Panc1 (cell line): ENCODE results near the gene SMIM20. TPM values are rescaled to one million over a fixed set of nuclear protein-coding genes. Genes with fewer than 3 reads are reported as not detected.

ENCODE experiments used
- ATAC-seq: fragments of 200-7000 bp; cut with Tn5 transposase; 2 replicates; pipeline ENCODE4 v1.9.1; 2020; ENCODE audit warnings: mild to moderate bottlenecking, moderate library complexity
- BruUV-seq: library from RNA; stranded (reverse); fragments of 400-500 nt; replicated peaks from 2 replicates; lab custom pipeline; 2021; lab: Mats Ljungman, UMichigan
- CTCF ChIA-PET: fragments of 300-600 bp; sonication (Branson Sonifier 250); formaldehyde crosslinking; loops from one replicate; lab custom pipeline; 2022; ENCODE audit warnings: antibody characterized with exemption; lab: Charles Lee
- POLR2A ChIA-PET: fragments of 300-600 bp; sonication (Branson Sonifier 250); formaldehyde crosslinking; loops from one replicate; lab custom pipeline; 2022; ENCODE audit warnings: antibody characterized with exemption; lab: Charles Lee
- DNase-seq: peaks from one replicate; pipeline ENCODE4 v3.0.0-alpha.2; 2010; ENCODE audit warnings: low read depth, low spot score
- H3K27ac ChIP-seq: 2 replicates; pipeline ENCODE4 v1.5.1; 2011; ENCODE audit warnings: mild to moderate bottlenecking, low read length, inconsistent platforms
- H3K27me3 ChIP-seq: fragments of 200-500 bp; sonication (Bioruptor generic); 2 replicates; pipeline ENCODE4 v1.6.0; 2014; ENCODE audit warnings: low read length, inconsistent platforms; ENCODE audit not compliant: control insufficient read depth, insufficient read depth
- H3K36me3 ChIP-seq: fragments of 200-500 bp; sonication (Bioruptor generic); 2 replicates; pipeline ENCODE4 v1.5.1; 2014; ENCODE audit warnings: inconsistent platforms, mild to moderate bottlenecking, low read length, moderate library complexity; ENCODE audit not compliant: control insufficient read depth, insufficient read depth
- H3K4me1 ChIP-seq: 2 replicates; pipeline ENCODE4 v1.5.1; 2011; ENCODE audit warnings: inconsistent platforms, mild to moderate bottlenecking, low read length, moderate library complexity; ENCODE audit not compliant: control insufficient read depth, insufficient read depth
- H3K4me3 ChIP-seq, 2 experiments: 2 replicates each; pipeline ENCODE4 v1.5.1; 2011 to 2012; ENCODE audit warnings: low read depth in 2 of 2, low read length in 2 of 2, mild to moderate bottlenecking in 2 of 2, inconsistent platforms in 1 of 2, moderate library complexity in 1 of 2
- H3K9me3 ChIP-seq: fragments of 200-500 bp; sonication (Bioruptor generic); 2 replicates; pipeline ENCODE4 v1.5.1; 2014; ENCODE audit warnings: low read depth, mild to moderate bottlenecking, inconsistent platforms, low read length, moderate library complexity; ENCODE audit not compliant: control insufficient read depth, insufficient read depth
- POLR2AphosphoS5 ChIP-seq: IDR thresholded peaks from 2 replicates; pipeline ENCODE4 v1.6.1; 2012; ENCODE audit warnings: mild to moderate bottlenecking, low read depth, low read length, moderate library complexity
- SIN3A ChIP-seq: IDR thresholded peaks from 2 replicates; pipeline ENCODE4 v1.6.1; 2012; ENCODE audit warnings: low read depth, mild to moderate bottlenecking, low read length, moderate library complexity, borderline replicate concordance; ENCODE audit not compliant: insufficient read depth
- TCF7L2 ChIP-seq: IDR thresholded peaks from 2 replicates; pipeline ENCODE4 v1.6.1; 2011; ENCODE audit warnings: mild to moderate bottlenecking, low read depth, low read length, inconsistent platforms
- in situ Hi-C: cut with HindIII; loops from 2 replicates; pipeline ENCODE4 v1.10.0; 2016; ENCODE audit warnings: low sequenced_read_pairs, low pct_unique_long_range_greater_than_20kb
- intact Hi-C: fragments of 100-400 bp; cut with micrococcal nuclease; formaldehyde crosslinking; loops from one replicate; pipeline ENCODE4 v1.10.0; 2022; ENCODE audit not compliant: unreplicated experiment
- total RNA-seq: library from RNA; stranded (reverse); gene quantifications from one replicate; pipeline ENCODE4 v1.2.1, GENCODE V29; 2021; ENCODE audit not compliant: unreplicated experiment
- TF ChIP-seq, protein P1 (sequence below), 2 experiments: IDR thresholded peaks; 2 replicates each; pipeline ENCODE4 v1.6.1; 2011 to 2012; ENCODE audit warnings: low read depth in 2 of 2, control low read depth in 1 of 2, low read length in 1 of 2, mild to moderate bottlenecking in 1 of 2, moderate library complexity in 1 of 2; ENCODE audit not compliant: insufficient read depth in 1 of 2
- TF ChIP-seq, protein P2 (sequence below): fragments of 450-650 bp; IDR thresholded peaks from 2 replicates; pipeline ENCODE4 v1.5.1; 2017; ENCODE audit warnings: mild to moderate bottlenecking

Gene SMIM20
- total RNA-seq, 1 experiment from 2014 or later: 16.5 TPM

DNA sequence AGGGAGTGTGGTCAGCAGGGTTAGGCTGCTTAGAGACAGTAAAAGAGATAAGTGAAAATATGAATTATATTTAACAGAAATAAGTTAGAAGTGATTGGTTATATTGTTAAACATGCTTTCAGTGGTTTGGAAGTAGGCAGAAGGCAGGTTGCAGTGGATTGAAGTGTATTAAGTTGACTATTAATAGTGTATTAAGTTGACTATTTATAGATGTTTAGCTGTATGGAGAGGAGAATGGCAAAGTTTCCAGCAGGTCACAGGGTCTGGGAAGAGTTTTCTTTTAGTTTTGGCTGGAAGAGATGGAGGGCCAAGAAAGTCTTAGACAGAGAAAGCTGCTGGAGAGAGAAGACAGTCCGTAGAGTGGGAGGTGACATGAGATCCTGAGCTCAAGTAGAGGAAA lies 7.9 kb downstream of the SMIM20 start:
- H3K4me1 ChIP-seq: no peaks in the 10 kb centered on the region
- no peak overlapping the region for H3K4me3 ChIP-seq
- in situ Hi-C loops (no loop called here), intact Hi-C loops (no loop called here)
- TF ChIP-seq POLR2AphosphoS5 (no peak), SIN3A (no peak), TCF7L2 (no peak)
- TF ChIP-seq, protein P1, sequence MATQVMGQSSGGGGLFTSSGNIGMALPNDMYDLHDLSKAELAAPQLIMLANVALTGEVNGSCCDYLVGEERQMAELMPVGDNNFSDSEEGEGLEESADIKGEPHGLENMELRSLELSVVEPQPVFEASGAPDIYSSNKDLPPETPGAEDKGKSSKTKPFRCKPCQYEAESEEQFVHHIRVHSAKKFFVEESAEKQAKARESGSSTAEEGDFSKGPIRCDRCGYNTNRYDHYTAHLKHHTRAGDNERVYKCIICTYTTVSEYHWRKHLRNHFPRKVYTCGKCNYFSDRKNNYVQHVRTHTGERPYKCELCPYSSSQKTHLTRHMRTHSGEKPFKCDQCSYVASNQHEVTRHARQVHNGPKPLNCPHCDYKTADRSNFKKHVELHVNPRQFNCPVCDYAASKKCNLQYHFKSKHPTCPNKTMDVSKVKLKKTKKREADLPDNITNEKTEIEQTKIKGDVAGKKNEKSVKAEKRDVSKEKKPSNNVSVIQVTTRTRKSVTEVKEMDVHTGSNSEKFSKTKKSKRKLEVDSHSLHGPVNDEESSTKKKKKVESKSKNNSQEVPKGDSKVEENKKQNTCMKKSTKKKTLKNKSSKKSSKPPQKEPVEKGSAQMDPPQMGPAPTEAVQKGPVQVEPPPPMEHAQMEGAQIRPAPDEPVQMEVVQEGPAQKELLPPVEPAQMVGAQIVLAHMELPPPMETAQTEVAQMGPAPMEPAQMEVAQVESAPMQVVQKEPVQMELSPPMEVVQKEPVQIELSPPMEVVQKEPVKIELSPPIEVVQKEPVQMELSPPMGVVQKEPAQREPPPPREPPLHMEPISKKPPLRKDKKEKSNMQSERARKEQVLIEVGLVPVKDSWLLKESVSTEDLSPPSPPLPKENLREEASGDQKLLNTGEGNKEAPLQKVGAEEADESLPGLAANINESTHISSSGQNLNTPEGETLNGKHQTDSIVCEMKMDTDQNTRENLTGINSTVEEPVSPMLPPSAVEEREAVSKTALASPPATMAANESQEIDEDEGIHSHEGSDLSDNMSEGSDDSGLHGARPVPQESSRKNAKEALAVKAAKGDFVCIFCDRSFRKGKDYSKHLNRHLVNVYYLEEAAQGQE (IDR thresholded peaks at IDR 0.05; ENCODE audit: insufficient read depth in 1 of 2, low read depth in 2 of 2, low read length in 1 of 2): no peak
- TF ChIP-seq, protein P2, sequence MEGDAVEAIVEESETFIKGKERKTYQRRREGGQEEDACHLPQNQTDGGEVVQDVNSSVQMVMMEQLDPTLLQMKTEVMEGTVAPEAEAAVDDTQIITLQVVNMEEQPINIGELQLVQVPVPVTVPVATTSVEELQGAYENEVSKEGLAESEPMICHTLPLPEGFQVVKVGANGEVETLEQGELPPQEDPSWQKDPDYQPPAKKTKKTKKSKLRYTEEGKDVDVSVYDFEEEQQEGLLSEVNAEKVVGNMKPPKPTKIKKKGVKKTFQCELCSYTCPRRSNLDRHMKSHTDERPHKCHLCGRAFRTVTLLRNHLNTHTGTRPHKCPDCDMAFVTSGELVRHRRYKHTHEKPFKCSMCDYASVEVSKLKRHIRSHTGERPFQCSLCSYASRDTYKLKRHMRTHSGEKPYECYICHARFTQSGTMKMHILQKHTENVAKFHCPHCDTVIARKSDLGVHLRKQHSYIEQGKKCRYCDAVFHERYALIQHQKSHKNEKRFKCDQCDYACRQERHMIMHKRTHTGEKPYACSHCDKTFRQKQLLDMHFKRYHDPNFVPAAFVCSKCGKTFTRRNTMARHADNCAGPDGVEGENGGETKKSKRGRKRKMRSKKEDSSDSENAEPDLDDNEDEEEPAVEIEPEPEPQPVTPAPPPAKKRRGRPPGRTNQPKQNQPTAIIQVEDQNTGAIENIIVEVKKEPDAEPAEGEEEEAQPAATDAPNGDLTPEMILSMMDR: no peak
- ATAC-seq (no peak), DNase-seq (no peak)
- no peaks in the 10 kb centered on the region for H3K27me3 ChIP-seq
- BruUV-seq: no TSS peak
- H3K36me3 ChIP-seq: no peaks in the 10 kb centered on the region
- no peak overlapping the region for H3K27ac ChIP-seq
- no peaks in the 10 kb centered on the region for H3K9me3 ChIP-seq
- POLR2A ChIA-PET: no interaction called here
- CTCF ChIA-PET: no interaction called here

DNA sequence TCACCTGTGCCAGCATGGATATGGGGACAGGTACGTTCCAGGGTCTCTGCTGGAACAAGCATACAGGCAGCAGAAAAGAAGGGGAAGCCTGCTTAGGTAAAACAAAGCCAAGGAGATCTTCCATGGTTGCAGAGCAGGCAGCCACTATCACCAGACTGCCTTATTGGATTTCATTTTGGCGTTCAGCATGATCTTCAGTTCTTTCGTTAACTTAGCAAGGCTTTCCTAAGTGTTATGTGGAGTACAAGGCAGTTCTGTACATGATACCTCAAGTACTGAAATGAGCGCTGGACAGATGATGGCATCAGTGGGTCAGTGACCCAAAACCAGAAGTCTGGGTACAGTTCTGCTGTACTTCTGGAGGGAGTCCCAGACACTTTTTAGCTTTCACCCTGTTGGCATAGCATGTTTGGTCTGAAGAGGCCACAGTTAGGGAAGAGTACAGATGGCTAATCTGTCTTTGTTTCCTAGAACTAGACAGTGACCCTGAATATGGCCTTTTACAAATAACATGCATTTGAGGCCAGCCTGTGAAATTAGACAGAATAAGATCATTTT lies 8.9 kb downstream of the SMIM20 start:
- TF ChIP-seq SIN3A (no peak), TCF7L2 (no peak), POLR2AphosphoS5 (no peak)
- TF ChIP-seq, protein P2: no peak
- TF ChIP-seq, protein P1 (IDR thresholded peaks at IDR 0.05; ENCODE audit: insufficient read depth in 1 of 2, low read depth in 2 of 2, low read length in 1 of 2): no peak
- no peak for DNase-seq
- H3K4me1 ChIP-seq: no peaks in the 10 kb centered on the region
- no peaks in the 10 kb centered on the region for H3K27me3 ChIP-seq
- in situ Hi-C loops: no loop called here
- BruUV-seq: no TSS peak
- no peak overlapping the region for H3K4me3 ChIP-seq
- ATAC-seq: no peak
- H3K9me3 ChIP-seq: no peaks in the 10 kb centered on the region
- H3K36me3 ChIP-seq: no peaks in the 10 kb centered on the region
- ChIA-PET CTCF (no interaction called here), POLR2A (no interaction called here)
- no peak overlapping the region for H3K27ac ChIP-seq
- intact Hi-C loops: no loop called here
